ENCODE results near the gene AHI1. TPM values are rescaled to one million over a fixed set of nuclear protein-coding genes. Genes with fewer than 3 reads are reported as not detected.

AHI1 gene
- 1.9 and 6.4 TPM in 2 replicates for total RNA-seq (2014; rRNA removed; shearing (Covaris generic))

- peak; percentile 89 for DNase-seq (ENCODE audit: low spot score)
Measured at GRCh38 chr6:135497412-135498184, at the start of gene AHI1. Gene AHI1 (minus strand): TSS chr6:135497740. CDS start chr6:135492237, 5,503 bp downstream.

DNA sequence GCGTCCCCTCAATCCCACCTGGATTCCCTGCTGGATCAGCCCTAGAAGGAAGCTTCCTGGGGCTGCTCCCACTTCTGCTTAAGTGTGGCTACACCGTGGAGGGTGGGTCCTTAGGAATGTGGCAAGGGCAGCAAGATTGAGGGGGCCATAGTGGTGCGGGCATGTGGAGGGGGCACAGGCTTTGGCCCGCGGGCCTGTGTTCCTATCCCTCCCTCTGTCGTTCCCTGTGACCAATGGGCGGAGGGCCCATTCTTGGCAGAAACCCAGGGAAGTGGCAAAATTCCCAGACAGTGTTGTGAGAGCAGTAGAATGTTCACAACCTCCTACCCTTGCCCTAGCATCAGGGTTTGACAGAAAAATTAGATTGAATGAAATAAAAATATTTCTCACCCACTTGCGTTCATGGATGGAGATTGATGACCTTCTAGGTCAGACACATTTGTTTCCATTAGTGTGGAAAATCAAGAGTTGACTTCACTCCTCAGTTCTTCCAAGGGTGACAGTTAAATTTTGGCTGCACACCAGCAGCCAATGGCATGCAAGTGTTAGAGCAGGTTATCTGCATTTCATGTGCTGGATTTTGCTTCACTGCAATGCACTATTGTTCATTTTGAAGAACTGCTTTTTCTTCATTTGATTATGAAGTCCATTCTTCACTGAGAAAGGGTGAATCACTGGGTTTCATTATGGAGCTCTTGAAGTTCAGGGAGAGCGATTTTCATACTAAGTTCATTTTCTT lies 49.3 kb upstream of the AHI1 start:
- DNase-seq (ENCODE audit: low spot score): no peak

GRCh38 chr6:135546206-135546605 lies 48.7 kb upstream of the AHI1 start:
- no peak for DNase-seq (ENCODE audit: low spot score)

DNA sequence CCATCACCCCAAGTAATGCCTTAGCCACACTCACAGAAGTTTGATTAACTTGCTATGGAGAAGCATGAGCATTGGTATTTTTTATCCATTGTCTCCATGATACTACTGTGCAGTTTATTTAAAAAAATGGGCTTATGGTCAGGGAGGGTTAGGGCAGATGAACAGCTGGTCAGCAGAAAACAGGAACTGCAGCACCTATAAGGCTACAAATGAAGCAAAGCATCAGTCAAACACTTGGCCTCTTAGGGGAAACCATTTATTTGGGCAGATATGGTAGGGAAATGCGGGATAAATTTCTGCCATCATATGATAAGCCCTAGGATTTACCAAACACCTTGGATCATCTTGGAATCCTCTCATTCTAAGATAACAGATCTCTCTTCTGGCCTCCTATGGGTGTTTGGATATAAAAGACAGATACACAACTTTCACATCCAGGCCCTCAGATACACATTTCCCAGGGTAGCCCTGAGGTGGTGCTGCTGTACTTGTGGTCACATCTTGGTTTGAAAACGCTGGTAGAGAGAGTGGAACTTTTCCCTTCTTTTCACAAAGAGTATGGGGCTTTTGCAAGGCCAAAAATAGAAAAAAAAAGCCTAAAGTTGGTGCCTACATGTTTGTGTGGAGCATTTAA lies 42.8 kb upstream of the AHI1 start:
- no peak for DNase-seq (ENCODE audit: low spot score)

GRCh38 chr6:135537741-135538301 lies 40.3 kb upstream of the AHI1 start:
- DNase-seq (ENCODE audit: low spot score): no peak

GRCh38 chr6:135535989-135536414 lies 38.5 kb upstream of the AHI1 start:
- peak; percentile 56 for DNase-seq (ENCODE audit: low spot score)

DNA sequence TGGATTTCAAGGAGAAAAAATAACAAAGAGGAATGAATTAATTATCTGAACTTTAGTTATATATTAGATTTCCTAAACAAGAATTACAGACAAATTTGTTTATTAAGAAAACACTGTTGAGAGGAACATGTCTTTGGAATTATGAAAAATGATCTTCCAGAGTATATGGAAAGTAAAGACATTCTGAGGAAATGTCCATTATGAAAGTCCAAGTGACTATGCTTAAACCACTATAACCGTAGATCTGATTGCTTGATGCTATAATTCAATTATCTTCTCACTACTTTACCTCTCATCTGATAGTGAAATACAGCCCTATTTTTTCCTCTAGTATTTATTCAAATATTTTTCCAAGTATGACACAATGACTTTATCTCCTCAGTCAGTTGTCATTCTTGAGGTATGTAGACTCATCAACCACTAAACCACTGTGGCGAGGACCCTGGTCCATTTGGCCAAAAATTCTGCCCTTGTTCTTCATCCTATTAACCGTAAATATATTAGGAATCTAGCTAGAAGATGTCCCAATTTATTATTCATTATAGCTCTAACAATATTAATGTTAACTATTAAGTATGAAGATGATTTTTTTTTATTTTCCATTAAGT lies 37.3 kb upstream of the AHI1 start:
- no peak for DNase-seq (ENCODE audit: low spot score)

GRCh38 chr6:135532559-135532958 lies 35.0 kb upstream of the AHI1 start:
- no peak for DNase-seq (ENCODE audit: low spot score)

DNA sequence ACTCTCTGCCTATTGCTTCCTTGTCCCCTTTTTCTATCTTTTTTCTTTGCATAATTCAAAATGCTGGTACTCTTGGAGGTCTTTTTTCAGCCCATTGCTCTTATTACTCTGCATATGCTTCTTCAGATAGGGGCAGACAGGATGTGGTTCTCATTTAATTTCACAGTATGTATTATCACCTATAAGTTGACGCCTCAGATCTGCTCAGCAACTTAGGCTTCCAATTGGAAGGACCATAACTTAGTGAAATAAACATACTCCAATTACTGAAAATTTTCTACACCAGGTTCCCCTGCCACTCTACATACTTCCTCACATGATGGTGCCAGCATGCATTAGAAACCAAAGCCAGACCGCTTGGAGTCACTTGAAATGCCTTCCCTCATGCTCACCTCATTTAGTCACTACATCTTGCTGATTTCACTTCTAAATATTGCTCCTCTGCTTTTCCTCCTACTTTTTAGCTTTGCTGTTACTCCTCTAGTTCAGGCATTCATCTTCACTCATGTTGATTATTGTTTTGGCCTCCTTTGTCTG lies 34.5 kb upstream of the AHI1 start:
- no peak for DNase-seq (ENCODE audit: low spot score)

DNA sequence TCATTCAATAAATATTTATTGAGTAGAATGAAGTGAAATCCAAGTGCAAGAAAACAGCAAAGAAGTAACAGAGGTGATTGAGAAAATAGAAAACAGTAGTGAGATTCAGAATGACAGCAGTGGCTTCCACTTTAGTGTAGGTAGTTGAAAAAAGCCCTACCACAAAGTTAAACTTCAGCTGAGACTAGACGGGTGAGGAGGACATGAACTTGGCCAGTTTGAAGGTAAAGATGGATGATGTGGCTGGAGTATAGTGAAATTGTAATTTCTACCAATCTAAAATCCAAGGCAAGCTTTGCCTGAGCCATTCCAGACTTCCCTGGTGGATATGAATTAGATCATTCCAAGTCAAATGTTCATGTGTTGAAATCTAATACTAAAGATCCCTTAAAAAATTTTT lies 32.6 kb upstream of the AHI1 start:
- no peak for DNase-seq (ENCODE audit: low spot score)

- no peak for DNase-seq (ENCODE audit: low spot score)
Measured at GRCh38 chr6:135527960-135528249, 30.4 kb upstream of the AHI1 start.

DNA sequence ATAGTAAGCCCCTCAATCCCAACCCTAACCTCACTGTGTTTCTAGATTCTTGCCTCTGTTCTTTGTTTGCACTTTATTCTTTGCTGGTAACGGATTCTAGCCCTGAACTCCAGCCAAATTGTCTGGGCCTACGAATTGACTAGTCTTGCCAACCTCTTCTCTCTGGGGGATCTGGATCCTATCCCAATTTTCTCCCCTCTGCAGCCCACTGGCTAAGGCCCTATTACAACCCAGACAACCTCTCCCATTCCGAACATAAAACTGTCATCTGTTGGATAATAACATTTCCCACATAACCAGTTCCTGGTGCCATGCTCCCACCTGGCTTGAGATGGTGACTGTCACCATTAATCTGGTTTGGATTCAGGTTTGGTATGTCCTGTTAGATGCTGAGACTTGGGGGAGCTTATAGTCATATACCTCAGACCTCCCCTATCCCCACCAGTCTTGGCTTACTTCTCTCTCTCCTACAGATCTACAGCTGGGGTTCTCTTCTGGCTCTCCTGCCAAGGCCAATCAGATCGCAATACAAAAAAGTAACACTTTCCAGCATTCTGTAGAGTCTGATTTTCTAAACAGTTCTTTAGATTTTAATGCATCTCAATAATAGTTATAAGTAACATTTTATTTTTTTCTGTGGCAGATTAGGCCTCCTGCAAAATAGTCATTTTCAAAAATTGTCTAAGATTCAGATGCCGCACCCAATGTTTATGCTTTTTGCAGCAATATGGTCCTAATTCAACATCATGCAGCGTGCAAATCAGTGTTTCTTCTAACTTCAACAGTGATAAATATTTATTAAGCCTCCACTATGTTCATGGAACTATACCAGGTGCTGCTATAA lies 29.8 kb upstream of the AHI1 start:
- DNase-seq (ENCODE audit: low spot score): no peak

- DNase-seq (ENCODE audit: low spot score): no peak
Measured at GRCh38 chr6:135525594-135525993, 28.1 kb upstream of the AHI1 start.

GRCh38 chr6:135522965-135523692 lies 25.6 kb upstream of the AHI1 start:
- DNase-seq (ENCODE audit: low spot score): peak; percentile 13

DNA sequence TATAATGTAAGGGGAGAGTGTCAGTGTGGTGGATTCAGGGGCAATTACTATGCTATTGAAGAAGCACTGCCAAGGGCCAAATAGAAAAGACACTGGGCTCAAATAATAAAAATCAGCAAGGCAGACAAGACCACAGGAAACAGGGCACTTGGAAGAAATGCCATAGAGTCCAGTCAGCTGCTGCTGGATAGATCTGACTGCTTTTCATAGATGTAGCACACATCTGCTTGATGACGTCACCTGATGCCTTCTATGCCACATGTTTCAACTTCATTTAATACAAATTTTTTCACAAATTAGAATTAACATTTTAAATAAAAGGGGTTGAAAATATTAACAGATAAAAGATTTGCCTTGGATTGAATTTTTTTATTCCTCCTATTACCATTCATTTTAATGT lies 23.9 kb upstream of the AHI1 start:
- DNase-seq (ENCODE audit: low spot score): no peak

- no peak for DNase-seq (ENCODE audit: low spot score)
Measured at GRCh38 chr6:135520781-135521180, 23.2 kb upstream of the AHI1 start.

DNA sequence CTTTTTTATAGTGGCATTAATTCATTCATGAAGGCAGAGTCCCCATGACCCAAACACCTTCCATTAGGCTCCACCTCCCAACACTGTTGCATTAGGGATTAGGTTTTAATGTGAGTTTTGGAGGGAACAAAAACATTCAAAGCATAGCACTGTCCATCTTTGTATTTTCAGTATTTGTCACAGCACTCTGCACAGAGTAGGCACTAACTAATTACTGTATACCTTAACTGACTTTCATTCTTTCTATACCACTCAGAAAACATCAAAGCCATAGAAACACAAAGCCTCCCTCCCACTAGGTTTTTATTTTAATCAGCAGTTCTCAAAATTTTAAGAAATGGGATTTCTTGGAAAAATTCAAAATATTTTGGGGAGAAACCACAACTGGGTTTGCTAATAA lies 21.8 kb upstream of the AHI1 start:
- no peak for DNase-seq (ENCODE audit: low spot score)

GRCh38 chr6:135517527-135517926 lies 20.0 kb upstream of the AHI1 start:
- no peak for DNase-seq (ENCODE audit: low spot score)

- DNase-seq (ENCODE audit: low spot score): no peak
Measured at GRCh38 chr6:135514706-135515105, 17.2 kb upstream of the AHI1 start.
